Germinal center (tissue), 1 donor: ENCODE measurements around the gene STIM1.
"Not testable (repeated sequence)": the region's sequence is repeated elsewhere in the genome, so short reads cannot be mapped to it uniquely, and the experiment has no call there.

ENCODE experiments used
- DNase-seq: peaks from one replicate; pipeline ENCODE4 v3.0.0; 2012; ENCODE audit warnings: mixed read lengths, low spot score

The STIM1 gene

DNA sequence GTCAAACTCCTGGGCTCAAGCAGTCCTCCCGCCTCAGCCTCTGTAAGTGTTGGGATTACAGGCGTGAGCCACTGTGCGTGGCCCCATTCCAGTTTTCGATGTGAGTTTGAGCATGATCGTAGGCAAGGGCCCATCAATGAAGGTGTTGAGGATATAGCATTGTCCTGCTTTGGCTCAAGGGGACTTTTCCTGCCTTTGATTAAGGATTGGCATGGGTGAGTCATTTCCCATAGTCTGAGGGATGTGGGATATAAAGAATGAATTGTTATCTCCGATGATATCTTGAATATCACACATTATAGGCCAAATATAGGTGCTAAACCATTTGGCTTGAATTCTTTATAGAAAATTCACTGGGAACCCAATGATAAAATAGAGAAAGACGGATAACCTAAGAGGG is 30.4 kb downstream of the STIM1 start:
- DNase-seq, result no peak

DNA sequence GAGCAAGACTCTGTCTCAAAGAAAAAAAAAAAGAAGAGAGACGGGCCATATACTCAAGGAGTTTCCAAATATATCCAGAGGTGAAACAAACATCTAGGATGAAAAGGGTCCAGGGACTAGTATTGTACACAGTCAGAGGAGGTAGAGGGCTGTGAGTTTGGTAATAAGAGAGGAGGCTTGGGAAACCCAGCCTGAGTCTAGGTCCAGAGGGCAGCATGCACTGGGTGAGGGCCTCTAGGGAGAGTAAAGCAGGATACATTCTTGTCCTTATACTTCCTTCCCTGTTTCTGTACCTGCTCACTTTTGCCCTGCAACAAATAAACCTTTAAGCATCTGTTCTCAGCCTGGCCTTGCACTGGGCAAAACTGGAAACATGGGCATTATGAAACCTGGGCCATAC is 31.5 kb downstream of the STIM1 start:
- no peak for DNase-seq

DNA sequence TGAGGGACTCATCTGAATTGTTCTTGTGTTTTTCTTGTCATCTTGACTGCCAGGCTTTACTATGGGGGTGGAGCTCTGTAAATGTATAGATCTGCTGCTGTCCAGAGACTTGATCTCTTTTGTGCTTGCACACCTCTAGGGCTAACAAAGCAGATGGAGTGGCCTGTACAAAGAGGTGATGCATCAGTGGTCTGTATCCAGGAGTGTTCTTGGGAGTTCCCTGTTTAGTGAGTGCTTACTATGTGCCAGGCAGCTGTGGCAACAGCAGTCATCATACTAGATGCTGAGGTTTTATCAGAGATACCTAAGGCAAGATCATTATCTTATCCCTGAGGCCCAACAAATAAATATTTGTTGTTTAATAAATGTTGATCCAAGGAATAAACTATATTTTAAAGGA is 33.4 kb downstream of the STIM1 start:
- no peak for DNase-seq

DNA sequence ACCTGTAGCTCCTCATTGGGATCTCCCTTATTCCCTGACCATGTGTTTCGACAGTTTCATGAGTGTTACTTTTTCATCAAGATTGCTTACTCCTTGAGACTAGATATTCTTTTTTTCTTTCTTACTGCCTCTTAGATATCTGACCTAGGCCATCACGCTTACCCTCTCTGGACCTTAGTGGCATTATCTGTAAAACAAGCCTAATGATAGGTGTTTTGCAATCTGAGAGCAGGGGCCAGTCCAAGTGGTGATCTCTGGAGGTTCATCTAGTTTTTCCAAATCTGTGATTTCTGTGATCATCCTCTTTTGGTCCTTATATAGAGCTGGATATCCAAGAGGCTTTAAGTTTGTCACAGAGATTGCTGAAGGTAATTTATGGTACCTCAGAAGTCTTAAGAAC is 34.5 kb downstream of the STIM1 start:
- DNase-seq, result no peak

DNA sequence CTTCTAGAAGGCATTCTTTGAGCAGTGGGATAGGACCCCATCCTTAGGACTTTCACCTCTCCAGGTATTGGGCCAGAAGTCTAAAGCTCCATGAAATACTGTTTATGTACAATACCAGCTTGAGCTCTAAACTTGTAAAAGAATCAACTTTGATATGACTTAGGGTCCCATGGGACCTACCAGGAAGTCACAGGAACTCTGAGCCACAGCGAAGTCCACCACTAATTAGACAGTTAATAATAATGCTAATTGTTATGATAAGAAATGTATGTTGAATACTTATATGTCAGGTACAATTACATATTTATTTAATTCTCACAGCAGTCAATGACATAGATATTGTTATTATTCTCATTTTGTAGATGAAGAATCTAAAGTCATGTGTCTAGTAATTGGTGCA is 35.3 kb downstream of the STIM1 start:
- no peak for DNase-seq

DNA sequence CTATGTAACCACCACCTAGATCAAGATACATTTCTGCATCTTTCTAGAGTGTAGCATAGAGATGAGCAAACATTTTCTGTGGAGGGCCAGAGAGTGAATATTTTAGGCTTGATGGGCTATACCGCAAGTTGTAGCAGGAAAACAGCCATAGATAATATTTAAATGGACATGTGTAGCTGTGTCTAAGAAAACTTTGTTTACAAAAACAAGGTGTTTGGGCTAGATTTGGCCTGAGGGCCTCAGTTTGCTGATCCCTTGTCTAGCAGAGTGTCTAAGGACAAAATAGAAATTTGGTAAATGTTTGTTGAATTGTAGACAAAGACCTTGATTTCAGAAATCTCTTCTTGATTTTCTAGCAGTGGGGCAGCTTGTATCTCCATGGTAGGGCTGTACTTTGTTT is 36.3 kb downstream of the STIM1 start:
- no peak for DNase-seq

DNA sequence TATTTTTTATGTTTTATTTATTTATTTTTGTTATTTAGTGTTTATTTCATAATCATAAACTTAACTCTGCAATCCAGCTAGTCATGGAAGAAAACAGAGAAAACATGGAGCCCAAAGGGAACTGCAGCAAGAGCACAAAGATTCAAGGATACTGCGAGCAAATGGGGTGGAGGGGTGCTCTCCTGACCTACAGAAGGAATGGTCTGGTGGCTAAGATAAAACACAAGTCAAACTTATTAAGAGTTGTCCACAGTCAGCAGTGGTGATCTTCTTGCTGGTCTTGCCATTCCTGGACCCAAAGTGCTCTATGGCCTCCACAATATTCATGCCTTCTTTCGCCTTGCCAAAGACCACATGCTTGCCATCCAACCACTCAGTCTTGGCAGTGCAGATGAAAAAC is 36.7 kb downstream of the STIM1 start:
- no peak for DNase-seq

DNA sequence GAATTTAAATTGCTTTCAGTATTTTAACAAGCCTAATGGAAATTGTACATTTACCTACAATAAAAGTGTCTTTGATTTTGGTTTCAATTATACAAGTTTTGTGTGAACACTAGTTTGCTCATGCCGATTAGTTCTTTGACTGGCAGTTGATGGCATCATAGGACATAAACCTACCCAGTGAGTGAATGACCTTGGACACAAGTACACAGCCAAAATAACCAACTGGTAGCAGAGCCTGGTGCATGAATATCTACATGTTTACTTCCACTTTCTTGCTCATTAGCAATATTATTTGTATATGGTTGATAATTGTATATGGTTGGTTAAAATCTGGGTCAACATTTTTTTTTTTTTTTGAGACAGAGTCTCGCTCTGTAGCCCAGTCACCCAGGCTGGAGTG is 37.8 kb downstream of the STIM1 start:
- DNase-seq, result peak; percentile 51

DNA sequence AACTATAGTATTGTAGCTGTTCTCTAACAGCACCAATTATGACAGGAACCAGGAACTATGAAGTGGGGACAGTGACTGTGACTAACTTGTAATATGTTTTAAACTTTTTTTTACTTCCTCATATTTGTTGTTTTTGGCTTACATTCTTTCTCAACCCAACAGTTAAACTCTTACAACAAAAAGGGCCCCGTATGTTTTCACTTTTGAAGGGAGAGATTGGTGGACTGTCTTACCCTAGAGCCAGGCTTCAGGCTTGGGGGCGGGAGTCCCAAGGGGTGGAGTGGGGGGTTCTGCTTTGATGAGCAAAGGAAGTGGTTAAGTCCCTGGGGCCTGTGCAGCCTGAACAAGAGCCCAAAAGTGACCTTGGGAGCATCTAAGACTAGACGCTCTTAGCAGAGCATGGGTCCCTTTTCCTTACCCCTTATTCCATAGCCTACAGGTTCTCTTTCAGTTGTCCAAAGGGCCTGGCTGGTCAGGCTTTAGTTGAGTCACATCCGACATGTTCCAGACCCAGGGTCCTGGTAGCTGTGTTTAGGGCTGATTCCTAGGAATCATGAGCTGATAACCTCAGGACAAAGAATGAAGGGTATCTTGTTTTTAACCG is 38.8 kb downstream of the STIM1 start:
- peak; percentile 87 for DNase-seq

DNA sequence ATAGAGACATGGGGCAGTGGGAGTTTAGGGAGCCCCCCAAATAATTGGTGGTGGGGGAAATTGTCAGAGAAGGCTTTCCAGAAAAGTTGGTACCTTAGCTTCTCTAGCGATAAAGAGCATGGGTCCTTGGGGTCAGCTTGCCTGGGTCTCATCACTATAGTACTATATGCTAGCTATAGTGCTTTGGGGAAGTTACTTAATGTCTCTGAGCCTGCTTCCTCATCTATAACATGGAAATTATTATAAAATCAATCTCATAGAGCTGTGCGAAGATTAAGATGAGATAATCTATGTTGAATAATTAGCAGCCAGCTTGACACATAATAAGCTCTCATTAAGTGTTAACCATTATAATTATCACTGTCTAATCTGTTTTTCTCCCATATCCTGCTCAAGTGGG is 41.2 kb downstream of the STIM1 start:
- no peak for DNase-seq

DNA sequence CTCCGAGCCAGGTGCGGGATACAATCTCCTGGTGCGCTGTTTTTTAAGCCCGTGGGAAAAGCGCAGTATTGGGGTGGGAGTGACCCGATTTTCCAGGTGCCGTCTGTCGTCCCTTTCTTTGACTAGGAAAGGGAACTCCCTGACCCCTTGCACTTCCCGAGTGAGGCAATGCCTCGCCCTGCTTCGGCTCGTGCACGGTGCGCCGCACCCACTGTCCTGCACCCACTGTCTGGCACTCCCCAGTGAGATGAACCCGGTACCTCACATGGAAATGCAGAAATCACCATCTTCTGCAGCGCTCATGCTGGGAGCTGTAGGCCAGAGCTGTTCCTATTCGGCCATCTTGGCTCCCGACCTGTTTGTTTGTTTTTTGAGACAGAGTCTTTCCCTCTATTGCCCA is 44.8 kb downstream of the STIM1 start:
- not testable (repeated sequence) for DNase-seq

DNA sequence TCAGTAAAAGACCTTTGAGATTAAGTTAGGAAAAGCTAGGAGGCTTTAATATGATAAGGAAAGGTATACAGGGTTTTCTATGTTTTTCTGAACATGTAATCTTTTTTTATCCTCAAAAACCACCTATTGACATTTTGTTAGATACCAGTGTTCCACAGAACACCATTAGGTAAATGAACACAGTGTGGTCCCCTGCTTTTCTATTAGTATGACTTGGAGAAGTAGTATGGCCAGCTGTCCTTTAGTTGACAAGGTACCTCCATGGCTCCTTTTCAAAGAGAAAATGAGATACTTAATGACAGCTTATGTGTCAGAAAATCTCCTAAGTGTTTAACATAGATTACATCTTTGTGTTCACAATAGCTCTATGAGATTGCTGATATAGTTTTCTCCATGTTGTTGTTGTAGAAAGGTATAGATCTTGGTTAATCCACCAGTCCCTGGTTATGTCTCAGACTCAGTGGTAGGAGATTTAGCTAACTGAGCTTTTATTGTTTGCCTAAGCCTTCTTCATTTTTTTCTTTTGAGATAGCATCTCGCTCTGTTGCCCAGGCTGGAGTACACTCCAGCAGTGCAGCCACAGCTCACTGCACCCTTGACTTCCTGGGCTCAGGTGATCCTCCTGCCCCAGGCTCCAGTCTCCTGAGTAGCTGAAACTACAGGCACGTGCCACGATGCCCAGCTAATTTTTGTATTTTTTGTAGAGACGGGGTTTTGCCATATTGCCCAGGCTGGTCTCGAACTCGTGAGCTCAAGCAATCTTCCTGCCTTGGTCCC is 46.0 kb downstream of the STIM1 start:
- DNase-seq, result no peak

DNA sequence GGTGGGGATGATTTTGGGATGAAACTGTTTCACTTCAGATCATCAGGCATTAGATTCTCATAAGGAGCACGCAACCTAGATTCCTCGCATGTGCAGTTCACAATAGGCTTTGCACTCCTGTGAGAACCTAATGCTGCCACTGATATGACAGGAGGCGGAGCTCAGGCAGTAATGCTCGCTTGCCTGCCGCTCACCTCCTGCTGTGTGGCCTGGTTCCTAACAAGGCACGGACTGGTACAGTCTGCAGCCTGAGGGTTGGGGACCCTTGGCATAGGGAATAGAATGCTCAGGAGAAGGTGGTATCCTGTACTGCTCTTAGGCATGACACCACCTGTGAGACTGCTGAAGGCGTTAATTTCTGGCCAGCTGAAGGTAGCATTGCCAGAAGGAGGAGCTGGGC is 47.0 kb downstream of the STIM1 start:
- DNase-seq, result no peak

DNA sequence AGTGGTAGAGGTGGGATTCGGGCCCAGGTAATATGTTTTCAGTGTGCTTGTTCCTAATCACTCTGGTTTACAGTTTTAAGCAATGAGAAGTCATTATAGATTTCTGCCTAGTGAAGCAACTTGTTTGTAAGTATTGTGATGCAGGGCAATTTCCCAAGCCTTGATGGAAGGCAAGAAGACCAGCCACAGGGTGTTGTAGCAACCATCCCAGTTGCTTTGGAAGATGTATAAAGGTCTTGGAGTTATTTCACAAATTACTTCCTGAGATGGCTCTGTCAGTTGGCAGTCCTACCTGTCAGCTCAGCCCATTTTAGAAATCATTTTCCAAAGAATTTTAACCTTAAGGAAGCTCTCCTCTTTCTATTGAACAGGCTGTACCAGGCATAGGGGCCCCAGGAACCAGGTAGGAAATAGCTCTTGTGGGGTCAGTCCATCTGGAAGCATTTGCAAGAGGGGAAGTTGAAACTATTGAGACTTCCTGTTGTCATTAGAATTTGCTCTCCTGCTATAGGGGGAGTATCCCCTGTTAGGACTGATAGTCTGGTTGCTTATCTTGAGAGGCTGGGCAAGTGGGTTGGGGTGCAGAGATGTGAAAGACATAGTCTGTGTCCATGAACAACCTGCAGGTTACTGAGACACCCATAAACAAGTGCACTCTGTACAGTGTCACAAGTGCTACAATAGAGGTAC is 47.9 kb downstream of the STIM1 start:
- DNase-seq, result peak; percentile 48

DNA sequence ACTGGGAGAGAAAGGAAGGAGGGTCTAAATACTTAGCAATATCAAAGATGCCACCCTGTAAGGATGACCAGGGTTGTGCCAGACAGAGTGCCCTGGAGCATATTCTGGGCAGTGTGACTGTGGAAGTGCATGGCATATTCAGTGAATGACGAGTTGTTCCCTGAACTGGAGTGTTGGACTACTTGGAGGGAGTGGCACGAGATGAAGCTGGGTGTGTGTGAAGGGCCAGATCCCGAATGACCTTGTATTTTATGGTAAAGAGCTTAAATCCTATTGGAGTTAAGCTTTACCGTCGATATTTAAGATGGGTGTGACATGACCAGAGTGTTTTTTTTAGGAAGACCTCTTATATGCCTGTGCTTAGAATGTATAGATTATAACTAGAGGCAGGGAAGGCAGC is 48.8 kb downstream of the STIM1 start:
- DNase-seq, result no peak

DNA sequence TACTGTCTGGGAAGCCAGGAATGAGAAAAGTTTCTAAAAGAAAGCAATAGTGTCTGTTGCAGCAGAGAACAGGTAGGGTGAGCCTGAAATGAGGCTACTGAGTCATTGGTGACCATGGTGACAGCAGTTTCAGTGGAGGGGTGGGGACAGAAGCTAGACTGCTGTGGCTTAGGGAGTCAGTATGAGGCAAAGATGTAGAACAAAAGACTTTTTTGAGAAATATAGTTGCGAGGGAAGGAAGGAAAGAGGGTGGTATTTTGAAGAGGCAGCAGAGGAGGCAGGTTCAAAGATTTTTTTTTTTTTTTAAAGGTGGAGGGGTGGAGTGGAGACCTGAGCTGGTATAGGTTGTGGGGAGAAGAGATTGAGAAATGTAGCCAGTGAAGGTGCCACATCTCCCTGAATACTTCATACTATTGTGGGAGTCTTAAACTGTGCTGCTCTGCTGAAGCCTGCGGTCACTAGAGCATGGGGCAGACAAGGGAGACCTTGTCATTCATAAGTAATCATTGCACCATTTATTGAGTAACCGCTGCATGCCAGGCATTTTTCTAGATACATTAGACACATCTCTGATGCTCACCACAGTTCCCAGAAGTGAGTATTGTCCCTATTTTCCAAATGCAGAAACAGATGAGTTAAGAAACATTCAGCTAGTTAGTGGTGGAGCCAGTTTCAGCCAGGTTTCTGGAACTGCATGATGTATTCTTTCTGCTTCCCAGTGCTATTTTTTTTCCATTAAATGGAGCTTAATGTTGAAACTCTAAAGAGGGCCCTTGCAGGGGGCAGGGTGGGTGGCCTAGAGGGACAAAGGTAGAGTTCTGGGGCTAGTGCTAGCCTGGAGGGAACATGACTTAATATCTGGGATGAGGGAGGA is 49.9 kb downstream of the STIM1 start:
- no peak for DNase-seq

DNA sequence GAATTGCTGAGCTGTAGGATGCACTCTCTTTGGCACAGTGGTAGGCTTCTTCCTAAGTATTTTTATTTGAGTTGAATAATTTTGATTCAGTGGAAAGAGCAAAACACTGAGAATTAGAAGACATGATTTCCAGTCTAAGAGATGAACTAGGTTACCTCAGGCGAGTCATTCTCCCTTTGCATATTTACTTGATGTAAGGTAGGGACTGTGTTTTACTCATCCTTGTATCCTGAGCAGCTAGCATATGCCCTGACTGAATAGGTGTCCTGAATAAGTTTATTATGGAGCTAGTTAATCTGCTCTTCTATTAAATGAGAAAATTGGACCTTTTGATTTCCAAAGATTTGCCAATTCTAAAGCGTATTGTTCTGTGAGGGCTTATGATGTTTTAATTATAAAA is 50.7 kb downstream of the STIM1 start:
- DNase-seq, result no peak

DNA sequence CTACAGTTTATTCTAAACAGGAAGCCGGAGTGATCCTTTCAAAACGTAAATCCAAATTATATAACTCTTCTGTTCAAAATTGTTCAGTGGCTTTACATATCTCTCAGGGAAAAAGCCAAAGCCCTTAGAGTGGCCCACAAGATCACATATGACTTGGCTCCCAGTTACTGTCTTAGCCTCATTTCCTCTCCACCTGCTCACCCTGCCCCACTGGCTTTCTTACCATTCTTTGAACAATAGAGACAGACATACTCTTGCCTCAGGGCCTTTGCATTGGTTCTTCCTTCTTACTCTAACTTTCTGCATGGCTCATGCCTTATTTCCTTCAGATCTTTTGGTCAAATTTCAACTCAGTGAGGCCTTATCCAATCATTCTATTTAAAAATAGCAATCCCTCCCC is 52.1 kb downstream of the STIM1 start:
- no peak for DNase-seq

DNA sequence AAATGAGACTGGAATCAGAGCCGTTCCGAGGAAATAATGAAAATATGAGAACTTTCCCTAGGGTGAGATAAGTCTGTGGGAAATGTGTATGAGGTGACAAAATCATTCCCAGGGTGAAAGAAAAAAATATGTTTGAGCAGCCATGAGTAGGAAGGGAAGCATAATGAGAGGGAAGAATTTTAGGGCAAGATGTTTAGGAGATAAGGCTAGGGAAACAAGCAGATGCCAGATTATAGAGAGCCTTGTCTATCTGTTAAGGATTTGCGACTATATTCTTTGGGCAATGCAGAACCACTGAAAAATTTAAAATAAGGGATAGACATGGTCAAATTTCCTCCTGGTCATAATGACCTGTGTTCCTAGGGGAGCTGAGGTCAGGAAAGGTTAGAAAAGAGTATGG is 54.4 kb downstream of the STIM1 start:
- no peak for DNase-seq

DNA sequence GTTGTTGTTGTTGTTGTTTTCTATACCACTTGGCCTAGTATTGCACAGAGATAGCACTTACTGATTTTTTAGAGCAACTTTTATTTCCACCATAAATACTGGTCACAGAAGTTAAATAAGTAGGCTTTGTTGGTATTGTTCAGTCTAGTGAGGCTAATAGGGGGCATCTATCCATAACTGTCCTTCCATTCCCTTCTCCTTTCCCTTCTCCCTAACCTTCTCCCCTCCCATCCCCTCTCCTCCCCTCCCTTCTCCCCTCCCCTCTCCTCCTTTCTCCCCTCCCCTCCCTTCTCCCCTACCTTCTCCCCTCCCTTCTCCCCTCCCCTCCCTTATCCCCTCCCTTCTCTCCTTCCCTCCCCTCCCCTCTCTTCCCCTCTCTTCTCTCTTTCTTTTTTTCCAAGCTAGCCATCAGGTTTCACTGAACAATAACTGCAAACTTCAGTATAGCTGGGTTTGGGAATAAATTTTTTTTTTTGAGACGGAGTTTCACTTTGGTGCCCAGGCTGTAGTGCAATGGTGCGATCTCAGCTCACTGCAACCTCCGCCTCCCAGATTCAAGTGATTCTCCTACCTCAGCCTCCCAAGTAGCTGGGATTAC is 56.5 kb downstream of the STIM1 start:
- DNase-seq, result no peak

DNA sequence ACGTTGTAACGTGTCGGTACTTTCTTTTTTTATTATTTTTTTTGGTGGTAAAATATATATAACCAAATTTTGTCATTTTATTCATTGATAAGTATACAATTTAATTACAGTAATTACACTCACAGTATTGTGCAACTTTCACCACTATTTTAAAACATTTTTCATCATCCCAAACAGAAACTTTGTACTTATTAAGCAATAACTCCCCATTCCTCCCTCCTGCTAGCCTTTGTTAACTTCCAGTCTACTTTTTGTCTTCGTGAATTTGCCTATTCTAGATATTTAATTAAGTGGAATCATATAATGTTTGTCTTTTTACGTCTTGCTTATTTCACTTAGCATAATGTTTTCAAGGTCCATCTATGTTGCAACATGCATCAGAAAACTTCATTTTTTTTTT is 58.5 kb downstream of the STIM1 start:
- DNase-seq, result no peak

DNA sequence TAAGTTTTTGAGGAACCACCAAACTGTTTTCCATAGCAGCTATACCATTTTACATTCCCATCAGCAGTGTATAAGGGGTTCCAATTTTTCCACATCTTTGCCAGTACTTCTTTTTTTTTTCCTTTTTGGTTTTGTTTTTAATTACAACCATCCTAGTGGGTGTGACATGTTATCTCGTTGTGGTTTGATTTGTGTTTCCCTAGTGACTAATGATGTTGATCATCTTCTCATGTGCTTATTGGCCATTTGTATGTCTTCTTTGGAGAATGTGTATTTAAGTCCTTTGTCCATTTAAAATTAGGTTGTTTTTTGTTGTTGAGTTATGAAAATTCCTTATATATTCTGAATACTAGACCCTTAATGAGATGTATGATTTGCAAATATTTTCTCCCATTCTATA is 59.3 kb downstream of the STIM1 start:
- no peak for DNase-seq
